Neural cell (in vitro differentiated cells): Measurements from ENCODE around the gene RRBP1.

Source experiments
- EP300 ChIP-seq: fragments of 450-650 bp; conservative IDR thresholded peaks from 2 replicates; pipeline ENCODE4 v1.6.1; 2014; ENCODE audit warnings: antibody characterized with exemption, mild to moderate bottlenecking, moderate library complexity; ENCODE audit not compliant: poor library complexity, severe bottlenecking
- EZH2 ChIP-seq: fragments of 200-600, 300-800 bp; shearing (Covaris generic), sonication (generic); IDR thresholded peaks from 2 replicates; pipeline ENCODE4 v1.6.1; 2014; ENCODE audit warnings: antibody characterized with exemption, low read length, borderline replicate concordance, mild to moderate bottlenecking; ENCODE audit not compliant: insufficient read depth, poor library complexity, severe bottlenecking
- MXI1 ChIP-seq: fragments of 450-650 bp; conservative IDR thresholded peaks from 2 replicates; pipeline ENCODE4 v1.6.1; 2014; ENCODE audit warnings: antibody characterized with exemption, mild to moderate bottlenecking; ENCODE audit not compliant: poor library complexity, severe bottlenecking
- POLR2AphosphoS5 ChIP-seq: IDR thresholded peaks from 2 replicates; pipeline ENCODE4 v1.6.1; 2012
- TAF1 ChIP-seq: IDR thresholded peaks from 2 replicates; pipeline ENCODE4 v1.6.1; 2012; ENCODE audit warnings: low read depth
- TF ChIP-seq, protein P1 (sequence below): fragments of 450-650 bp; IDR thresholded peaks from 2 replicates; pipeline ENCODE4 v1.5.1; 2014; ENCODE audit warnings: antibody characterized with exemption, mild to moderate bottlenecking, moderate library complexity; ENCODE audit not compliant: poor library complexity, severe bottlenecking
- TF ChIP-seq, protein P2 (sequence below): IDR thresholded peaks from 2 replicates; pipeline ENCODE4 v1.6.1; 2012; ENCODE audit warnings: borderline replicate concordance

DNA sequence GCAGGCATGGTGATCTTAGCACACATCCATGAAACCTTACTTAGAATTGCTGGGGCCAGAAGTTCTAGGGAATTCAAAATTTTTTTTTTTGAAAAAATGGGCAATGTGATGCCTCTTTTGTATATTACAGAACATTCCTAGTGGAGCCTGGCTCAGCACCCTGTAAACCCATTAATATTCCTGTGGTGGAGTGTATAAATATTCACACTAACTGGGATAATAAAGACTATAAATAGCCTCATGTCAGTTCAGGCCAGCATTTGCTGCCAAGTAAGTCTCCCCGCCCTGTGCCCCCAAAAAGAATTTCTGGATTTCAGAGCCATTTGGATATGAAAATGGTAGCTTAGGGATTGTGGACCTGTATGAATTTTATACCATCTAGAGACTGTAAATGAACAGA, 32.6 kb upstream of the RRBP1 start:
- TF ChIP-seq, protein P1, sequence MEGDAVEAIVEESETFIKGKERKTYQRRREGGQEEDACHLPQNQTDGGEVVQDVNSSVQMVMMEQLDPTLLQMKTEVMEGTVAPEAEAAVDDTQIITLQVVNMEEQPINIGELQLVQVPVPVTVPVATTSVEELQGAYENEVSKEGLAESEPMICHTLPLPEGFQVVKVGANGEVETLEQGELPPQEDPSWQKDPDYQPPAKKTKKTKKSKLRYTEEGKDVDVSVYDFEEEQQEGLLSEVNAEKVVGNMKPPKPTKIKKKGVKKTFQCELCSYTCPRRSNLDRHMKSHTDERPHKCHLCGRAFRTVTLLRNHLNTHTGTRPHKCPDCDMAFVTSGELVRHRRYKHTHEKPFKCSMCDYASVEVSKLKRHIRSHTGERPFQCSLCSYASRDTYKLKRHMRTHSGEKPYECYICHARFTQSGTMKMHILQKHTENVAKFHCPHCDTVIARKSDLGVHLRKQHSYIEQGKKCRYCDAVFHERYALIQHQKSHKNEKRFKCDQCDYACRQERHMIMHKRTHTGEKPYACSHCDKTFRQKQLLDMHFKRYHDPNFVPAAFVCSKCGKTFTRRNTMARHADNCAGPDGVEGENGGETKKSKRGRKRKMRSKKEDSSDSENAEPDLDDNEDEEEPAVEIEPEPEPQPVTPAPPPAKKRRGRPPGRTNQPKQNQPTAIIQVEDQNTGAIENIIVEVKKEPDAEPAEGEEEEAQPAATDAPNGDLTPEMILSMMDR: no peak
- TF ChIP-seq POLR2AphosphoS5: no peak
- TF ChIP-seq EZH2: no peak
- no peak for TF ChIP-seq TAF1
- TF ChIP-seq MXI1: no peak
- TF ChIP-seq, protein P2, sequence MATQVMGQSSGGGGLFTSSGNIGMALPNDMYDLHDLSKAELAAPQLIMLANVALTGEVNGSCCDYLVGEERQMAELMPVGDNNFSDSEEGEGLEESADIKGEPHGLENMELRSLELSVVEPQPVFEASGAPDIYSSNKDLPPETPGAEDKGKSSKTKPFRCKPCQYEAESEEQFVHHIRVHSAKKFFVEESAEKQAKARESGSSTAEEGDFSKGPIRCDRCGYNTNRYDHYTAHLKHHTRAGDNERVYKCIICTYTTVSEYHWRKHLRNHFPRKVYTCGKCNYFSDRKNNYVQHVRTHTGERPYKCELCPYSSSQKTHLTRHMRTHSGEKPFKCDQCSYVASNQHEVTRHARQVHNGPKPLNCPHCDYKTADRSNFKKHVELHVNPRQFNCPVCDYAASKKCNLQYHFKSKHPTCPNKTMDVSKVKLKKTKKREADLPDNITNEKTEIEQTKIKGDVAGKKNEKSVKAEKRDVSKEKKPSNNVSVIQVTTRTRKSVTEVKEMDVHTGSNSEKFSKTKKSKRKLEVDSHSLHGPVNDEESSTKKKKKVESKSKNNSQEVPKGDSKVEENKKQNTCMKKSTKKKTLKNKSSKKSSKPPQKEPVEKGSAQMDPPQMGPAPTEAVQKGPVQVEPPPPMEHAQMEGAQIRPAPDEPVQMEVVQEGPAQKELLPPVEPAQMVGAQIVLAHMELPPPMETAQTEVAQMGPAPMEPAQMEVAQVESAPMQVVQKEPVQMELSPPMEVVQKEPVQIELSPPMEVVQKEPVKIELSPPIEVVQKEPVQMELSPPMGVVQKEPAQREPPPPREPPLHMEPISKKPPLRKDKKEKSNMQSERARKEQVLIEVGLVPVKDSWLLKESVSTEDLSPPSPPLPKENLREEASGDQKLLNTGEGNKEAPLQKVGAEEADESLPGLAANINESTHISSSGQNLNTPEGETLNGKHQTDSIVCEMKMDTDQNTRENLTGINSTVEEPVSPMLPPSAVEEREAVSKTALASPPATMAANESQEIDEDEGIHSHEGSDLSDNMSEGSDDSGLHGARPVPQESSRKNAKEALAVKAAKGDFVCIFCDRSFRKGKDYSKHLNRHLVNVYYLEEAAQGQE: no peak
- no peak for TF ChIP-seq EP300
